H9 (cell line): ENCODE data around the gene GTF3C5. TPM values are rescaled to one million over a fixed set of nuclear protein-coding genes. Genes with fewer than 3 reads are reported as not detected.
"Not testable (repeated sequence)": the region's sequence is repeated elsewhere in the genome, so short reads cannot be mapped to it uniquely, and the experiment has no call there.

Source experiments
- DNase-seq: peaks from one replicate; pipeline ENCODE4 v3.0.0-alpha.2; 2017
- H2AFZ ChIP-seq: one replicate; pipeline ENCODE4 v1.6.1; 2013; ENCODE audit warnings: mild to moderate bottlenecking, low read length, control low read depth, moderate library complexity
- H2AK5ac ChIP-seq: 2 replicates; pipeline ENCODE4 v1.6.1; 2013; ENCODE audit warnings: low read length, control low read depth, mixed read lengths; ENCODE audit not compliant: insufficient read length
- H2BK120ac ChIP-seq: one replicate; pipeline ENCODE4 v1.6.1; 2013; ENCODE audit warnings: low read depth, mild to moderate bottlenecking, low read length, control low read depth, inconsistent platforms; ENCODE audit not compliant: poor library complexity, severe bottlenecking
- H2BK12ac ChIP-seq: 2 replicates; pipeline ENCODE4 v1.6.1; 2013; ENCODE audit warnings: low read length, control low read depth, mixed read lengths, low read depth; ENCODE audit not compliant: insufficient read length
- H2BK15ac ChIP-seq: 2 replicates; pipeline ENCODE4 v1.6.1; 2013; ENCODE audit warnings: low read depth, low read length, control low read depth
- H2BK20ac ChIP-seq: one replicate; pipeline ENCODE4 v1.6.1; 2013; ENCODE audit warnings: low read depth, mild to moderate bottlenecking, low read length, control low read depth, inconsistent platforms; ENCODE audit not compliant: poor library complexity, severe bottlenecking
- H2BK5ac ChIP-seq: 2 replicates; pipeline ENCODE4 v1.6.1; 2013; ENCODE audit warnings: low read length, control low read depth, mixed read lengths; ENCODE audit not compliant: insufficient read length
- H3K14ac ChIP-seq: 2 replicates; pipeline ENCODE4 v1.6.1; 2013; ENCODE audit warnings: low read length, control low read depth; ENCODE audit not compliant: insufficient read depth
- H3K18ac ChIP-seq: 2 replicates; pipeline ENCODE4 v1.6.1; 2013; ENCODE audit warnings: low read depth, mild to moderate bottlenecking, mixed read lengths, low read length, control low read depth; ENCODE audit not compliant: insufficient read length
- H3K23ac ChIP-seq: 2 replicates; pipeline ENCODE4 v1.6.1; 2013; ENCODE audit warnings: low read length, control low read depth, mixed read lengths, low read depth; ENCODE audit not compliant: insufficient read length
- H3K23me2 ChIP-seq: 2 replicates; pipeline ENCODE4 v1.6.1; 2013; ENCODE audit warnings: low read depth, mild to moderate bottlenecking, mixed read lengths, low read length, control low read depth; ENCODE audit not compliant: insufficient read length, poor library complexity, severe bottlenecking
- H3K27ac ChIP-seq: 2 replicates; pipeline ENCODE4 v1.5.1; 2013; ENCODE audit warnings: low read length, control low read depth, mixed read lengths, low read depth; ENCODE audit not compliant: insufficient read length
- H3K27me3 ChIP-seq: 2 replicates; pipeline ENCODE4 v1.6.1; 2013; ENCODE audit warnings: low read length, control low read depth, inconsistent platforms; ENCODE audit not compliant: insufficient read depth
- H3K4ac ChIP-seq: 2 replicates; pipeline ENCODE4 v1.6.1; 2013; ENCODE audit warnings: low read depth, mild to moderate bottlenecking, control low read depth, inconsistent platforms, low read length, moderate library complexity
- H3K4me1 ChIP-seq: 2 replicates; pipeline ENCODE4 v1.6.1; 2013; ENCODE audit warnings: low read length, control low read depth, inconsistent platforms; ENCODE audit not compliant: insufficient read depth
- H3K4me2 ChIP-seq: 2 replicates; pipeline ENCODE4 v1.6.1; 2013; ENCODE audit warnings: low read length, control low read depth, mixed read lengths; ENCODE audit not compliant: insufficient read length, insufficient read depth
- H3K56ac ChIP-seq: 2 replicates; pipeline ENCODE4 v1.6.1; 2013; ENCODE audit warnings: low read depth, mild to moderate bottlenecking, mixed read lengths, low read length, control low read depth; ENCODE audit not compliant: insufficient read length
- H3K79me1 ChIP-seq: 2 replicates; pipeline ENCODE4 v1.6.1; 2013; ENCODE audit warnings: low read depth, mild to moderate bottlenecking, moderate library complexity, low read length, control low read depth, inconsistent platforms; ENCODE audit not compliant: insufficient read depth, poor library complexity, severe bottlenecking
- H3K79me2 ChIP-seq: 2 replicates; pipeline ENCODE4 v1.6.1; 2013; ENCODE audit warnings: low read length, control low read depth, inconsistent platforms; ENCODE audit not compliant: insufficient read depth
- H3K9ac ChIP-seq: 2 replicates; pipeline ENCODE4 v1.6.1; 2013; ENCODE audit warnings: low read length, control low read depth, mixed read lengths; ENCODE audit not compliant: insufficient read length; ENCODE audit errors: extremely low read depth
- H3K9me3 ChIP-seq: one replicate; pipeline ENCODE4 v1.6.1; 2013; ENCODE audit warnings: low read depth, low read length, inconsistent platforms; ENCODE audit not compliant: control insufficient read depth
- H3T11ph ChIP-seq: one replicate; pipeline ENCODE4 v1.6.1; 2013; ENCODE audit warnings: mild to moderate bottlenecking, low read length, control low read depth, inconsistent platforms
- H4K20me1 ChIP-seq: one replicate; pipeline ENCODE4 v1.6.1; 2013; ENCODE audit not compliant: control insufficient read depth, insufficient read length, insufficient read depth
- H4K5ac ChIP-seq: 2 replicates; pipeline ENCODE4 v1.6.1; 2013; ENCODE audit warnings: low read depth, mild to moderate bottlenecking, mixed read lengths, low read length, control low read depth; ENCODE audit not compliant: insufficient read length
- H4K8ac ChIP-seq: replicated peaks from 2 replicates; pipeline ENCODE4 v1.6.1; 2013; ENCODE audit warnings: low read length, control low read depth, mixed read lengths, low read depth; ENCODE audit not compliant: insufficient read length
- H4K91ac ChIP-seq: 2 replicates; pipeline ENCODE4 v1.6.1; 2013; ENCODE audit warnings: low read depth, mild to moderate bottlenecking, moderate library complexity, mixed read lengths, low read length, control low read depth; ENCODE audit not compliant: insufficient read length
- H3K27ac Mint-ChIP-seq, 3 experiments: 2 replicates in 2 of 3; 3 replicates in 1 of 3; pipeline ENCODE4 v1.8.0; 2020 to 2021; ENCODE audit warnings: mixed read lengths in 3 of 3, mild to moderate bottlenecking in 1 of 3, moderate library complexity in 1 of 3
- H3K27me3 Mint-ChIP-seq: 2 replicates; pipeline ENCODE4 v1.8.0; 2021; ENCODE audit warnings: low read depth, mild to moderate bottlenecking, moderate library complexity, mixed read lengths
- H3K36me3 Mint-ChIP-seq, 3 experiments: 2 replicates in 2 of 3; 3 replicates in 1 of 3; pipeline ENCODE4 v1.8.0; 2020 to 2021; ENCODE audit warnings: low read depth in 3 of 3, mixed read lengths in 3 of 3; ENCODE audit not compliant: insufficient read depth in 1 of 3
- H3K4me1 Mint-ChIP-seq, 2 experiments: 2 replicates each; pipeline ENCODE4 v1.8.0; 2020; ENCODE audit warnings: mixed read lengths in 2 of 2
- H3K4me3 Mint-ChIP-seq, 2 experiments: 2 replicates in 1 of 2; 3 replicates in 1 of 2; pipeline ENCODE4 v1.8.0; 2020 to 2021; ENCODE audit warnings: mild to moderate bottlenecking in 2 of 2, mixed read lengths in 2 of 2, moderate library complexity in 1 of 2
- H3K9me3 Mint-ChIP-seq, 2 experiments: 2 replicates in 1 of 2; 3 replicates in 1 of 2; pipeline ENCODE4 v1.8.0; 2020; ENCODE audit warnings: mild to moderate bottlenecking in 2 of 2, mixed read lengths in 2 of 2, moderate library complexity in 1 of 2
- WGBS: extraction: QIAGEN DNeasy Blood & Tissue Kit; methylation state at CpG from one replicate; pipeline ENCODE4 v1.1.7; 2013; ENCODE audit warnings: missing lambda C conversion rate, low lambda C conversion rate, mixed read lengths; ENCODE audit not compliant: insufficient read length; ENCODE audit errors: extremely low coverage; 5-methylcytosine and 5-hydroxymethylcytosine counted together
- total RNA-seq: library from RNA; stranded (reverse); gene quantifications from 2 replicates; pipeline ENCODE4 v1.2.1, GENCODE V29; 2021

The GTF3C5 gene
- total RNA-seq, 1 experiment from 2014 or later: 88.9 TPM

DNA sequence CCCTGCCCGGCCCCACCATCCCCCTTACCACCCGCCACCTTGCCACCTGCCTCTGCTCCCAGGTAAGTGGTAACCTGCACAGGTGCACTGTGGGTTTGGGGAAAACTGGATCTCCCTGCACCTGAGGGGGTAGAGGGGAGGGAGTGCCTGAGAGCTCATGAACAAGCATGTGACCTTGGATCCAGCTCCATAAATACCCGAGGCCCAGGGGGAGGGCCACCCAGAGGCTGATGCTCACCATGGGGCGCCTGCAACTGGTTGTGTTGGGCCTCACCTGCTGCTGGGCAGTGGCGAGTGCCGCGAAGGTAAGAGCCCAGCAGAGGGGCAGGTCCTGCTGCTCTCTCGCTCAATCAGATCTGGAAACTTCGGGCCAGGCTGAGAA lies 31.0 kb downstream of the GTF3C5 start, which contains the start of gene CEL:
Gene CEL, plus strand, starts transcription at position 218 of the 382 bp plus-strand sequence. Its CDS starts 22 bp downstream, at position 240.
- Mint-ChIP-seq H3K4me3 (peak within 1 kb of the TSS in 1 of 2 experiments; percentile 26; a peak in 2 of 5 replicates), H3K27ac (peak within 1 kb of the TSS in 2 of 3 experiments; percentile 83 to 95; a peak in 3 of 7 replicates), H3K4me1 (peaks cover 28 to 29% of the 10 kb centered on the region in 2 experiments), H3K36me3 (peaks cover 9 to 18% (median 12%) of the 10 kb centered on the region in 3 experiments; a peak in 6 of 7 replicates)
- not testable (repeated sequence) for H2BK20ac ChIP-seq, H4K5ac ChIP-seq, H3K79me1 ChIP-seq, H4K91ac ChIP-seq, H2BK15ac ChIP-seq, H2AFZ ChIP-seq, H3K23ac ChIP-seq, H4K20me1 ChIP-seq, H3K27me3 ChIP-seq, H2BK120ac ChIP-seq, H2BK12ac ChIP-seq, H3K4me2 ChIP-seq, H3K79me2 ChIP-seq, H3K9ac ChIP-seq, H3K27me3 Mint-ChIP-seq, H3K56ac ChIP-seq, H3K4ac ChIP-seq, H3K23me2 ChIP-seq, H3K18ac ChIP-seq, DNase-seq, H4K8ac ChIP-seq, H3K27ac ChIP-seq, H3K9me3 ChIP-seq, H3K4me1 ChIP-seq, H3K9me3 Mint-ChIP-seq, H2BK5ac ChIP-seq, H3K14ac ChIP-seq, H2AK5ac ChIP-seq, H3T11ph ChIP-seq
- WGBS: no CpG with 5 or more reads among the region's 9 CpGs

DNA sequence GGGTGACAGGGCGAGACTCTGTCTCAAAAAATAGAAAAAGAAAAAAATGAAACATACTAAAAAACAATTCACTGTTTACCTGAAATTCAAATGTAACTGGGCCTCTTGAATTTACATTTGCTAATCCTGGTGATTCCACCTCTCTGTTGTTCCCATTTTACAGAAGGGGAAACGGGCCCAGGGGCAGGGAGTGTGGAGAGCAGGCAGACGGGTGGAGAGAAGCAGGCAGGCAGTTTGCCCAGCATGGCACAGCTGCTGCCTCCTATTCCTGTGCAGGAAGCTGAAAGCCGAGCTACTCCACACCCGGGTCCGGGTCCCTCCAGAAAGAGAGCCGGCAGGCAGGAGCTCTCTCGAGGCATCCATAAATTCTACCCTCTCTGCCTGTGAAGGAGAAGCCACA lies 31.8 kb downstream of the GTF3C5 start:
- H2BK20ac ChIP-seq, H3K4me2 ChIP-seq, H3K9me3 Mint-ChIP-seq, H4K20me1 ChIP-seq, H3K79me1 ChIP-seq, H3K23me2 ChIP-seq, H2BK5ac ChIP-seq, H3K18ac ChIP-seq, H2BK12ac ChIP-seq, H3K4me3 Mint-ChIP-seq, H2AK5ac ChIP-seq, H4K5ac ChIP-seq, H3K79me2 ChIP-seq, H3K4me1 ChIP-seq, H3K27me3 ChIP-seq, H3T11ph ChIP-seq, H3K4ac ChIP-seq, H2BK120ac ChIP-seq, H3K56ac ChIP-seq, H3K9me3 ChIP-seq, H4K91ac ChIP-seq, H2AFZ ChIP-seq, H3K9ac ChIP-seq, H2BK15ac ChIP-seq, H3K23ac ChIP-seq, DNase-seq, H3K27me3 Mint-ChIP-seq, H4K8ac ChIP-seq, H3K14ac ChIP-seq, H3K27ac ChIP-seq: not testable (repeated sequence)
- Mint-ChIP-seq H3K27ac (peak overlapping the region in 1 of 3 experiments; percentile 49; a peak in 1 of 7 replicates), H3K36me3 (peaks cover 9 to 12% (median 10%) of the 10 kb centered on the region in 3 experiments; a peak in 6 of 7 replicates), H3K4me1 (peaks cover 28 to 29% of the 10 kb centered on the region in 2 experiments)
- WGBS: no CpG with 5 or more reads among the region's 8 CpGs
